Sigmoid colon (tissue), 7 donors: ENCODE measurements around the gene ERBB2. TPM values are rescaled to one million over a fixed set of nuclear protein-coding genes. Genes with fewer than 3 reads are reported as not detected.

Experiments
- DNase-seq: peaks from one replicate; pipeline ENCODE4 v3.0.0-alpha.2; 2019
- H3K27ac ChIP-seq, 4 donors: fragments of 200-600 bp; sonication (generic); one replicate each; pipeline ENCODE4 v1.5.1; 2016 to 2019; ENCODE audit warnings: mild to moderate bottlenecking in 1 of 4
- H3K27me3 ChIP-seq, 3 donors: fragments of 200-600 bp; sonication (generic); one replicate each; pipeline ENCODE4 v1.5.1; 2019; ENCODE audit warnings: mild to moderate bottlenecking in 1 of 3
- H3K36me3 ChIP-seq, 4 donors: fragments of 200-600 bp; sonication (generic); one replicate each; pipeline ENCODE4 v1.5.1; 2016 to 2019
- H3K4me1 ChIP-seq, 4 donors: fragments of 200-600 bp; sonication (generic); one replicate each; pipeline ENCODE4 v1.5.1; 2017 to 2019
- H3K4me3 ChIP-seq, 4 donors: fragments of 200-600 bp; sonication (generic); one replicate each; pipeline ENCODE4 v1.5.1; 2017 to 2019; ENCODE audit warnings: mild to moderate bottlenecking in 2 of 4, moderate library complexity in 1 of 4
- H3K9me3 ChIP-seq, 4 donors: fragments of 200-600 bp in 3 of 4; sonication (generic) in 3 of 4; one replicate each; pipeline versions ENCODE4 v1.5.1 to v1.6.1; 2013 to 2019
- EP300 ChIP-seq, 4 donors: sonication (generic); formaldehyde crosslinking; IDR thresholded peaks; one replicate each; pipeline ENCODE4 v1.6.1; 2017; ENCODE audit warnings: antibody characterized with exemption in 4 of 4
- POLR2A ChIP-seq, 2 donors: fragments of 450-650 bp; IDR thresholded peaks; one replicate each; pipeline ENCODE4 v1.6.1; 2016; ENCODE audit warnings: antibody characterized with exemption in 2 of 2, mild to moderate bottlenecking in 2 of 2, moderate library complexity in 2 of 2
- POLR2AphosphoS5 ChIP-seq, 4 donors: sonication (generic); formaldehyde crosslinking; IDR thresholded peaks; one replicate each; pipeline ENCODE4 v1.6.1; 2017; ENCODE audit warnings: antibody characterized with exemption in 4 of 4
- WGBS, 2 donors: extraction: QIAGEN DNeasy Blood & Tissue Kit; methylation state at CpG; one replicate each; pipeline ENCODE4 v1.1.7; 2013; 5-methylcytosine and 5-hydroxymethylcytosine counted together
- intact Hi-C: fragments of 100-400 bp; cut with DNase I; formaldehyde crosslinking; loops from one replicate; pipeline ENCODE4 v1.15.1; 2023
- polyA plus RNA-seq, 3 donors: library from polyadenylated mRNA; stranded (reverse); fragments of 200-250 nt; gene quantifications; one replicate each; pipeline ENCODE4 v1.2.3, GENCODE V29; 2013
- total RNA-seq, 4 donors: library from RNA; depleted of rRNA; stranded (reverse); fragments of >200 nt; gene quantifications; one replicate each; pipeline ENCODE4 v1.1.0, GENCODE V29; 2016
- TF ChIP-seq, protein P1 (sequence below), 4 experiments: fragments of 450-650 bp in 3 of 4; fragments of 200-600 bp in 1 of 4; IDR thresholded peaks; one replicate each; pipeline ENCODE4 v1.5.1; 2016 to 2019; ENCODE audit warnings: antibody characterized with exemption in 4 of 4, mild to moderate bottlenecking in 3 of 4, moderate library complexity in 2 of 4
- donor health status: healthy with polysubstance abuse.
- donor health status: Bipolar disorder and iron deficiency.
- donor health status: healthy.

Gene ERBB2
- total and polyA plus RNA-seq, 7 donors: 11.8 to 58.9 (median 21.0) TPM

DNA sequence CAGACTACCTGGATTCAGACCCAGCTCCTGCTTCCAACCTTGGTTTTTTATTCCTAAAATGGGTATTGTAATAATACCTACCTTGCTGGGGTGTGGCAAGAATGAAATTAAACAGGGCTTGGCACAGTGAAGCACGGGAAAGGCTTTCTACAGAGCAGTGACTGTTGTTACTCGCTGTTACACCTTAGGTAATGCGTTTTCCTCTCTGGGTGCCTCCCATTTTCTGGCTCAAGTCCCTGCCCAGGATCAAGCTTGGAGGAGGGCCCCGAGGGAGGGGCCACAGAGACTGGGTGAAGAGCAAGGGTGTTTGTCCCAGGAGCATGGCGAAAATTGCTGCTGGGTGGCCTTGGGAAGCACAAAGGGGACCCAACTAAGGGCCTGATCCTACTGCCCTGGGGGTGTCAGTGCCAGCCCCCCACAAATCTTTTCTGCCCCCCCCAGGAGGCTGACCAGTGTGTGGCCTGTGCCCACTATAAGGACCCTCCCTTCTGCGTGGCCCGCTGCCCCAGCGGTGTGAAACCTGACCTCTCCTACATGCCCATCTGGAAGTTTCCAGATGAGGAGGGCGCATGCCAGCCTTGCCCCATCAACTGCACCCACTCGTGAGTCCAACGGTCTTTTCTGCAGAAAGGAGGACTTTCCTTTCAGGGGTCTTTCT is 17.1 kb downstream of the ERBB2 start:
- intact Hi-C loops: no loop called here
- TF ChIP-seq POLR2A (IDR thresholded peaks at IDR 0.05): no peak
- TF ChIP-seq POLR2AphosphoS5 (IDR thresholded peaks at IDR 0.05): no peak
- TF ChIP-seq EP300 (IDR thresholded peaks at IDR 0.05): no peak
- TF ChIP-seq, protein P1, sequence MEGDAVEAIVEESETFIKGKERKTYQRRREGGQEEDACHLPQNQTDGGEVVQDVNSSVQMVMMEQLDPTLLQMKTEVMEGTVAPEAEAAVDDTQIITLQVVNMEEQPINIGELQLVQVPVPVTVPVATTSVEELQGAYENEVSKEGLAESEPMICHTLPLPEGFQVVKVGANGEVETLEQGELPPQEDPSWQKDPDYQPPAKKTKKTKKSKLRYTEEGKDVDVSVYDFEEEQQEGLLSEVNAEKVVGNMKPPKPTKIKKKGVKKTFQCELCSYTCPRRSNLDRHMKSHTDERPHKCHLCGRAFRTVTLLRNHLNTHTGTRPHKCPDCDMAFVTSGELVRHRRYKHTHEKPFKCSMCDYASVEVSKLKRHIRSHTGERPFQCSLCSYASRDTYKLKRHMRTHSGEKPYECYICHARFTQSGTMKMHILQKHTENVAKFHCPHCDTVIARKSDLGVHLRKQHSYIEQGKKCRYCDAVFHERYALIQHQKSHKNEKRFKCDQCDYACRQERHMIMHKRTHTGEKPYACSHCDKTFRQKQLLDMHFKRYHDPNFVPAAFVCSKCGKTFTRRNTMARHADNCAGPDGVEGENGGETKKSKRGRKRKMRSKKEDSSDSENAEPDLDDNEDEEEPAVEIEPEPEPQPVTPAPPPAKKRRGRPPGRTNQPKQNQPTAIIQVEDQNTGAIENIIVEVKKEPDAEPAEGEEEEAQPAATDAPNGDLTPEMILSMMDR (IDR thresholded peaks at IDR 0.05): no peak
- no peak for DNase-seq

GRCh38 chr17:39717660-39718059 is 17.8 kb downstream of the ERBB2 start:
- no peak overlapping the region for H3K4me3 ChIP-seq
- H3K4me1 ChIP-seq: no peaks in the 10 kb centered on the region
- WGBS, 2 donors: 87 to 90% methylated on average over 6 of the region's 6 CpGs
- no peaks in the 10 kb centered on the region for H3K27me3 ChIP-seq
- DNase-seq: no peak
- H3K27ac ChIP-seq: no peak overlapping the region
- intact Hi-C loops: no loop called here
- no peaks in the 10 kb centered on the region for H3K9me3 ChIP-seq
- H3K36me3 ChIP-seq: peaks cover 12 to 72% (median 21%) of the 10 kb centered on the region in 4 donors
- TF ChIP-seq POLR2A (IDR thresholded peaks at IDR 0.05) (no peak), EP300 (IDR thresholded peaks at IDR 0.05) (no peak), POLR2AphosphoS5 (IDR thresholded peaks at IDR 0.05) (no peak)
- TF ChIP-seq, protein P1 (IDR thresholded peaks at IDR 0.05): no peak

More for the DNA sequence above, 17.1 kb downstream of the ERBB2 start:
- Histone ChIP-seq H3K4me1 (no peaks in the 10 kb centered on the region), H3K4me3 (no peak overlapping the region), H3K27ac (no peak overlapping the region), H3K27me3 (no peaks in the 10 kb centered on the region), H3K36me3 (peaks cover 15 to 72% (median 23%) of the 10 kb centered on the region in 4 donors), H3K9me3 (no peaks in the 10 kb centered on the region)
- 48 to 77% methylated on average over 11 of the region's 11 CpGs for WGBS, 2 donors

GRCh38 chr17:39719563-39720355 is 19.9 kb downstream of the ERBB2 start:
- intact Hi-C loops: no loop called here
- TF ChIP-seq, protein P1 (IDR thresholded peaks at IDR 0.05): no peak
- TF ChIP-seq POLR2AphosphoS5 (IDR thresholded peaks at IDR 0.05): no peak
- TF ChIP-seq POLR2A (IDR thresholded peaks at IDR 0.05): no peak
- no peak for TF ChIP-seq EP300 (IDR thresholded peaks at IDR 0.05)
- no peaks in the 10 kb centered on the region for H3K9me3 ChIP-seq
- H3K27ac ChIP-seq: no peak overlapping the region
- no peak for DNase-seq
- 45 to 72% methylated on average over 7 of the region's 7 CpGs for WGBS, 2 donors
- no peaks in the 10 kb centered on the region for H3K27me3 ChIP-seq
- no peak overlapping the region for H3K4me3 ChIP-seq
- no peaks in the 10 kb centered on the region for H3K4me1 ChIP-seq
- peaks cover 9 to 85% (median 22%) of the 10 kb centered on the region in 4 donors for H3K36me3 ChIP-seq

GRCh38 chr17:39722104-39722503 is 22.2 kb downstream of the ERBB2 start:
- no peak overlapping the region for H3K27ac ChIP-seq
- intact Hi-C loops: no loop called here
- no peaks in the 10 kb centered on the region for H3K4me1 ChIP-seq
- peaks cover 10 to 82% (median 17%) of the 10 kb centered on the region in 4 donors for H3K36me3 ChIP-seq
- H3K9me3 ChIP-seq: no peaks in the 10 kb centered on the region
- H3K27me3 ChIP-seq: no peaks in the 10 kb centered on the region
- TF ChIP-seq, protein P1 (IDR thresholded peaks at IDR 0.05): no peak
- TF ChIP-seq EP300 (IDR thresholded peaks at IDR 0.05): no peak
- no peak for TF ChIP-seq POLR2AphosphoS5 (IDR thresholded peaks at IDR 0.05)
- no peak for TF ChIP-seq POLR2A (IDR thresholded peaks at IDR 0.05)
- no peak overlapping the region for H3K4me3 ChIP-seq
- 90 to 94% methylated on average over 6 of the region's 6 CpGs for WGBS, 2 donors
- no peak for DNase-seq
